GM23338 (cell line): Measurements from ENCODE around the gene MTHFD1L. TPM values are rescaled to one million over a fixed set of nuclear protein-coding genes. Genes with fewer than 3 reads are reported as not detected.
"Not testable (repeated sequence)": the region's sequence is repeated elsewhere in the genome, so short reads cannot be mapped to it uniquely, and the experiment has no call there.

ENCODE experiments used
- ATAC-seq: fragments of 200-7000 bp; cut with Tn5 transposase; 3 replicates; pipeline ENCODE4 v1.9.1; 2020
- DNase-seq: peaks from one replicate; pipeline ENCODE4 v3.0.0-alpha.2; 2015; ENCODE audit warnings: low spot score
- H2AFZ ChIP-seq: fragments of 200-600 bp; sonication (generic); 2 replicates; pipeline ENCODE4 v1.8.0; 2016; ENCODE audit warnings: antibody characterized with exemption, mild to moderate bottlenecking, moderate library complexity
- H3F3A ChIP-seq: fragments of 200-600 bp; sonication (generic); replicated peaks from 2 replicates; pipeline ENCODE4 v1.8.0; 2017; ENCODE audit warnings: antibody characterized with exemption, mixed run types, low read depth
- H3K27ac ChIP-seq: fragments of 200-600 bp; sonication (generic); 2 replicates; pipeline ENCODE4 v1.6.1; 2016; ENCODE audit warnings: low read depth
- H3K27me3 ChIP-seq: fragments of 200-600 bp; sonication (generic); 2 replicates; pipeline ENCODE4 v1.8.0; 2016; ENCODE audit warnings: mild to moderate bottlenecking, mixed run types, moderate library complexity; ENCODE audit not compliant: insufficient read depth
- H3K36me3 ChIP-seq: fragments of 200-600 bp; sonication (generic); 2 replicates; pipeline ENCODE4 v1.8.0; 2016; ENCODE audit warnings: mild to moderate bottlenecking; ENCODE audit not compliant: insufficient read depth
- H3K4me1 ChIP-seq: fragments of 200-600 bp; sonication (generic); 2 replicates; pipeline ENCODE4 v1.8.0; 2016; ENCODE audit warnings: mild to moderate bottlenecking, moderate library complexity; ENCODE audit not compliant: insufficient read depth
- H3K4me2 ChIP-seq: fragments of 200-600 bp; sonication (generic); 2 replicates; pipeline ENCODE4 v1.7.1; 2017; ENCODE audit warnings: mixed run types
- H3K4me3 ChIP-seq: fragments of 200-600 bp; sonication (generic); 2 replicates; pipeline ENCODE4 v1.6.1; 2016; ENCODE audit warnings: mixed run types
- H3K79me2 ChIP-seq: fragments of 200-600 bp; sonication (generic); replicated peaks from 2 replicates; pipeline ENCODE4 v1.8.0; 2017; ENCODE audit warnings: mild to moderate bottlenecking; ENCODE audit not compliant: insufficient read depth
- H3K9me2 ChIP-seq: fragments of 200-600 bp; sonication (generic); 2 replicates; pipeline ENCODE4 v1.8.0; 2017; ENCODE audit not compliant: insufficient read depth
- H4K20me1 ChIP-seq: fragments of 200-600 bp; sonication (generic); replicated peaks from 2 replicates; pipeline ENCODE4 v1.8.0; 2017; ENCODE audit warnings: mild to moderate bottlenecking; ENCODE audit not compliant: insufficient read depth
- H3K27ac Mint-ChIP-seq: 2 replicates; pipeline ENCODE4 v1.8.0; 2020; ENCODE audit warnings: inconsistent platforms, mild to moderate bottlenecking, moderate library complexity, mixed read lengths
- H3K27me3 Mint-ChIP-seq: 3 replicates; pipeline ENCODE4 v1.8.0; 2022; ENCODE audit warnings: low read depth, mild to moderate bottlenecking, moderate library complexity, mixed read lengths, inconsistent platforms; ENCODE audit not compliant: insufficient read depth, poor library complexity
- H3K36me3 Mint-ChIP-seq: 3 replicates; pipeline ENCODE4 v1.8.0; 2021; ENCODE audit warnings: low read depth, mild to moderate bottlenecking, inconsistent platforms, moderate library complexity, mixed read lengths
- H3K4me1 Mint-ChIP-seq: 3 replicates; pipeline ENCODE4 v1.8.0; 2020; ENCODE audit warnings: mild to moderate bottlenecking, inconsistent platforms, mixed read lengths
- H3K4me3 Mint-ChIP-seq: 3 replicates; pipeline ENCODE4 v1.8.0; 2021; ENCODE audit warnings: moderate library complexity, mild to moderate bottlenecking, inconsistent platforms, mixed read lengths
- H3K9me3 Mint-ChIP-seq: 3 replicates; pipeline ENCODE4 v1.8.0; 2020; ENCODE audit warnings: moderate library complexity, mild to moderate bottlenecking, inconsistent platforms, mixed read lengths
- CREB1 ChIP-seq: fragments of 250-450 bp; sonication (Bioruptor Pico); IDR thresholded peaks from 2 replicates; pipeline ENCODE4 v1.5.0; 2020; ENCODE audit warnings: low read depth, mild to moderate bottlenecking, moderate library complexity
- CTCF ChIP-seq, 2 experiments: fragments of 200-600 bp in 1 of 2; sonication (generic) in 1 of 2; conservative IDR thresholded peaks; 2 replicates each; pipeline versions ENCODE4 v1.5.1 to v1.6.1; 2016 to 2017; ENCODE audit warnings: antibody characterized with exemption in 2 of 2, low read depth in 2 of 2, mild to moderate bottlenecking in 2 of 2, moderate library complexity in 1 of 2
- EZH2phosphoT487 ChIP-seq: fragments of 200-600 bp; sonication (generic); IDR thresholded peaks from one replicate; pipeline ENCODE4 v1.8.1; 2018; ENCODE audit warnings: antibody characterized with exemption; ENCODE audit not compliant: unreplicated experiment
- JUNB ChIP-seq: IDR thresholded peaks from one replicate; pipeline ENCODE4 v1.6.1; 2016; ENCODE audit warnings: antibody characterized with exemption; ENCODE audit not compliant: unreplicated experiment
- NANOG ChIP-seq: IDR thresholded peaks from 2 replicates; pipeline ENCODE4 v1.6.1; 2016; ENCODE audit warnings: antibody characterized with exemption, borderline replicate concordance
- POLR2AphosphoS5 ChIP-seq: IDR thresholded peaks from 2 replicates; pipeline ENCODE4 v1.6.1; 2016; ENCODE audit warnings: antibody characterized with exemption, low read depth
- STAT1 ChIP-seq: IDR thresholded peaks from one replicate; pipeline ENCODE4 v1.6.1; 2016; ENCODE audit warnings: antibody characterized with exemption; ENCODE audit not compliant: unreplicated experiment
- ZNF114 ChIP-seq: fragments of 250-450 bp; sonication (Bioruptor Pico); IDR thresholded peaks from 2 replicates; pipeline ENCODE4 v1.5.0; 2020; ENCODE audit warnings: mild to moderate bottlenecking, moderate library complexity
- polyA plus RNA-seq: library from polyadenylated mRNA; unstranded; fragments of >200 nt; fragmentation: Nextera tagmentation; extraction: Ambion mirVana; gene quantifications from 2 replicates; pipeline ENCODE4 v1.2.1, GENCODE V29; 2016
- total RNA-seq: library from RNA; depleted of rRNA; stranded (reverse); fragments of >200 nt; shearing (Covaris generic); gene quantifications from 2 replicates; pipeline ENCODE4 v1.2.3, GENCODE V29; 2014

Gene MTHFD1L
- total and polyA plus RNA-seq, 2 experiments from 2014 or later, result 53.2 to 66.8 TPM

GRCh38 chr6:151125651-151126416 lies 260.3 kb downstream of the MTHFD1L start:
- H3F3A ChIP-seq, H3K27ac ChIP-seq, H3K27me3 ChIP-seq, H2AFZ ChIP-seq, H3K27me3 Mint-ChIP-seq, H3K27ac Mint-ChIP-seq, H4K20me1 ChIP-seq, H3K9me2 ChIP-seq, H3K9me3 Mint-ChIP-seq, H3K36me3 Mint-ChIP-seq, H3K79me2 ChIP-seq, H3K4me3 Mint-ChIP-seq, H3K36me3 ChIP-seq, DNase-seq, H3K4me2 ChIP-seq, ATAC-seq, H3K4me3 ChIP-seq: not testable (repeated sequence)
- peaks cover 25% of the 10 kb centered on the region; the same call in 2 of the 3 replicates for H3K4me1 Mint-ChIP-seq
- H3K4me1 ChIP-seq, result peaks cover 16% of the 10 kb centered on the region

GRCh38 chr6:151126417-151126724 lies 260.9 kb downstream of the MTHFD1L start:
- H3F3A ChIP-seq, H3K4me3 Mint-ChIP-seq, H3K27ac Mint-ChIP-seq, H4K20me1 ChIP-seq, DNase-seq, H2AFZ ChIP-seq, H3K27me3 ChIP-seq, H3K9me3 Mint-ChIP-seq, H3K36me3 ChIP-seq, H3K79me2 ChIP-seq, H3K4me2 ChIP-seq, H3K27ac ChIP-seq, H3K4me3 ChIP-seq, H3K36me3 Mint-ChIP-seq, H3K27me3 Mint-ChIP-seq, H3K9me2 ChIP-seq, ATAC-seq: not testable (repeated sequence)
- peaks cover 25% of the 10 kb centered on the region; the same call in 2 of the 3 replicates for H3K4me1 Mint-ChIP-seq
- H3K4me1 ChIP-seq, result peaks cover 16% of the 10 kb centered on the region

GRCh38 chr6:151127133-151127798 lies 261.8 kb downstream of the MTHFD1L start:
- not testable (repeated sequence) for H3K9me2 ChIP-seq, H3K36me3 Mint-ChIP-seq, ATAC-seq, H3K27me3 Mint-ChIP-seq, H3K27me3 ChIP-seq, H2AFZ ChIP-seq, H3K79me2 ChIP-seq, H3K4me2 ChIP-seq, H3F3A ChIP-seq, H3K4me3 Mint-ChIP-seq, H3K27ac Mint-ChIP-seq, H4K20me1 ChIP-seq, H3K9me3 Mint-ChIP-seq, H3K27ac ChIP-seq, H3K4me3 ChIP-seq, DNase-seq, H3K36me3 ChIP-seq
- peaks cover 25% of the 10 kb centered on the region; the same call in 2 of the 3 replicates for H3K4me1 Mint-ChIP-seq
- H3K4me1 ChIP-seq, result peaks cover 16% of the 10 kb centered on the region

- peaks cover 3% of the 10 kb centered on the region; the same call in 2 of the 3 replicates for H3K36me3 Mint-ChIP-seq
- H2AFZ ChIP-seq, result no peak overlapping the region
- no peak overlapping the region for H3K4me3 ChIP-seq
- H3K79me2 ChIP-seq, result no peaks in the 10 kb centered on the region
- no peaks in the 10 kb centered on the region for H3K36me3 ChIP-seq
- peak; percentile 86 for ATAC-seq
- DNase-seq, result peak; percentile 53
- no peaks in the 10 kb centered on the region for H3K27me3 ChIP-seq
- peaks cover 16% of the 10 kb centered on the region for H3K4me1 ChIP-seq
- H3K4me2 ChIP-seq, result peak overlapping the region; percentile 14; the same call in 1 of the 2 replicates
- H4K20me1 ChIP-seq, result no peaks in the 10 kb centered on the region
- 0 out of 2 replicates have a peak, but pooled peaks cover 6% of the 10 kb centered on the region for H3K9me2 ChIP-seq
- no peak overlapping the region for H3K27ac Mint-ChIP-seq
- H3F3A ChIP-seq, result no peaks in the 10 kb centered on the region
- H3K27me3 Mint-ChIP-seq, result peaks cover 2% of the 10 kb centered on the region
- H3K4me3 Mint-ChIP-seq, result no peak overlapping the region
- peaks cover 25% of the 10 kb centered on the region; the same call in 2 of the 3 replicates for H3K4me1 Mint-ChIP-seq
- no peak overlapping the region; the same call in 1 of the 2 replicates for H3K27ac ChIP-seq
- H3K9me3 Mint-ChIP-seq, result peaks cover 6% of the 10 kb centered on the region
- no peak for TF ChIP-seq CREB1 (CRISPR knock-in tag)
- TF ChIP-seq CTCF (conservative IDR thresholded peaks at IDR 0.05; ENCODE audit: low read depth in 2 of 2), result no peak
- no peak for TF ChIP-seq JUNB
- TF ChIP-seq POLR2AphosphoS5, result no peak
- TF ChIP-seq ZNF114 (CRISPR knock-in tag), result no peak
- no peak for TF ChIP-seq EZH2phosphoT487
- no peak for TF ChIP-seq STAT1
- no peak for TF ChIP-seq NANOG
These were observed 263.4 kb downstream of the MTHFD1L start for GRCh38 chr6:151128763-151129370.
